Astrocyte (in vitro differentiated cells and primary cell): Measurements from ENCODE around the gene TAL1.

Source experiments
- EZH2 ChIP-seq: IDR thresholded peaks from 2 replicates; pipeline ENCODE4 v1.6.1; 2012; ENCODE audit warnings: mild to moderate bottlenecking, low read length, inconsistent platforms; ENCODE audit not compliant: insufficient read depth
- TF ChIP-seq, protein P1 (sequence below): IDR thresholded peaks from 2 replicates; pipeline ENCODE4 v1.5.1; 2011; ENCODE audit warnings: low read depth, mild to moderate bottlenecking, inconsistent platforms, low read length, moderate library complexity; ENCODE audit not compliant: insufficient read depth

GRCh38 chr1:47232187-47232874 is at the start of gene TAL1:
- TF ChIP-seq, protein P1, sequence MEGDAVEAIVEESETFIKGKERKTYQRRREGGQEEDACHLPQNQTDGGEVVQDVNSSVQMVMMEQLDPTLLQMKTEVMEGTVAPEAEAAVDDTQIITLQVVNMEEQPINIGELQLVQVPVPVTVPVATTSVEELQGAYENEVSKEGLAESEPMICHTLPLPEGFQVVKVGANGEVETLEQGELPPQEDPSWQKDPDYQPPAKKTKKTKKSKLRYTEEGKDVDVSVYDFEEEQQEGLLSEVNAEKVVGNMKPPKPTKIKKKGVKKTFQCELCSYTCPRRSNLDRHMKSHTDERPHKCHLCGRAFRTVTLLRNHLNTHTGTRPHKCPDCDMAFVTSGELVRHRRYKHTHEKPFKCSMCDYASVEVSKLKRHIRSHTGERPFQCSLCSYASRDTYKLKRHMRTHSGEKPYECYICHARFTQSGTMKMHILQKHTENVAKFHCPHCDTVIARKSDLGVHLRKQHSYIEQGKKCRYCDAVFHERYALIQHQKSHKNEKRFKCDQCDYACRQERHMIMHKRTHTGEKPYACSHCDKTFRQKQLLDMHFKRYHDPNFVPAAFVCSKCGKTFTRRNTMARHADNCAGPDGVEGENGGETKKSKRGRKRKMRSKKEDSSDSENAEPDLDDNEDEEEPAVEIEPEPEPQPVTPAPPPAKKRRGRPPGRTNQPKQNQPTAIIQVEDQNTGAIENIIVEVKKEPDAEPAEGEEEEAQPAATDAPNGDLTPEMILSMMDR, result no peak
- TF ChIP-seq EZH2, result peak; percentile 38
